ENCODE measurements around the gene TMED10. TPM values are rescaled to one million over a fixed set of nuclear protein-coding genes. Genes with fewer than 3 reads are reported as not detected.
A peak's percentile ranks its signal among the peaks of the same experiment; 100 is the strongest.
"Not testable (repeated sequence)": the region's sequence is repeated elsewhere in the genome, so short reads cannot be mapped to it uniquely, and the experiment has no call there.

Gene TMED10
- total RNA-seq, 1 donor from 2014 or later: 237 TPM

GRCh38 chr14:75134644-75135043 is 41.8 kb downstream of the TMED10 start:
- H3K36me3 Mint-ChIP-seq: peaks cover 35% of the 10 kb centered on the region
- H3K4me3 Mint-ChIP-seq: no peak overlapping the region
- no peak for DNase-seq (ENCODE audit: low spot score in 2 of 2, unreplicated experiment in 2 of 2)
- peaks cover 19% of the 10 kb centered on the region for H3K4me1 Mint-ChIP-seq
- H3K27me3 Mint-ChIP-seq (ENCODE audit: low read depth): no peaks in the 10 kb centered on the region
- TF ChIP-seq CTCF (IDR thresholded peaks at IDR 0.05; ENCODE audit: unreplicated experiment): no peak
- H3K9me3 Mint-ChIP-seq: peaks cover 6% of the 10 kb centered on the region
- peak overlapping the region; percentile 11 for H3K27ac Mint-ChIP-seq

- Mint-ChIP-seq H3K27me3 (ENCODE audit: low read depth) (no peaks in the 10 kb centered on the region), H3K27ac (peak overlapping the region; percentile 62), H3K9me3 (peaks cover 6% of the 10 kb centered on the region), H3K4me1 (peaks cover 16% of the 10 kb centered on the region), H3K4me3 (no peak overlapping the region), H3K36me3 (peaks cover 34% of the 10 kb centered on the region)
- no peak for TF ChIP-seq CTCF (IDR thresholded peaks at IDR 0.05; ENCODE audit: unreplicated experiment)
- DNase-seq (ENCODE audit: low spot score in 2 of 2, unreplicated experiment in 2 of 2): no peak
Measured at GRCh38 chr14:75133597-75133996, 42.8 kb downstream of the TMED10 start.

GRCh38 chr14:75132382-75133086 is 43.9 kb downstream of the TMED10 start:
- peaks cover 6% of the 10 kb centered on the region for H3K9me3 Mint-ChIP-seq
- no peak for DNase-seq (ENCODE audit: low spot score in 2 of 2, unreplicated experiment in 2 of 2)
- no peaks in the 10 kb centered on the region for H3K27me3 Mint-ChIP-seq (ENCODE audit: low read depth)
- peak; percentile 72 for TF ChIP-seq CTCF (IDR thresholded peaks at IDR 0.05; ENCODE audit: unreplicated experiment)
- H3K27ac Mint-ChIP-seq: peak overlapping the region; percentile 70
- H3K4me3 Mint-ChIP-seq: no peak overlapping the region
- peaks cover 17% of the 10 kb centered on the region for H3K4me1 Mint-ChIP-seq
- H3K36me3 Mint-ChIP-seq: peaks cover 32% of the 10 kb centered on the region

- Mint-ChIP-seq H3K36me3 (peaks cover 7% of the 10 kb centered on the region), H3K4me1 (peaks cover 35% of the 10 kb centered on the region), H3K27ac (no peak overlapping the region), H3K4me3 (peak overlapping the region; percentile 40), H3K9me3 (no peaks in the 10 kb centered on the region), H3K27me3 (ENCODE audit: low read depth) (no peaks in the 10 kb centered on the region)
- no peak for DNase-seq (ENCODE audit: low spot score in 2 of 2, unreplicated experiment in 2 of 2)
- TF ChIP-seq CTCF (IDR thresholded peaks at IDR 0.05; ENCODE audit: unreplicated experiment): no peak
Measured at GRCh38 chr14:75128596-75128990, 47.8 kb downstream of the TMED10 start.

- no peaks in the 10 kb centered on the region for H3K27me3 Mint-ChIP-seq (ENCODE audit: low read depth)
- H3K36me3 Mint-ChIP-seq: peaks cover 4% of the 10 kb centered on the region
- peak overlapping the region; percentile 89 for H3K4me3 Mint-ChIP-seq
- H3K4me1 Mint-ChIP-seq: peaks cover 35% of the 10 kb centered on the region
- H3K27ac Mint-ChIP-seq: peak overlapping the region; percentile 93
- TF ChIP-seq CTCF (IDR thresholded peaks at IDR 0.05; ENCODE audit: unreplicated experiment): no peak
- DNase-seq (ENCODE audit: low spot score in 2 of 2, unreplicated experiment in 2 of 2): no peak
- H3K9me3 Mint-ChIP-seq: no peaks in the 10 kb centered on the region
Measured at GRCh38 chr14:75127903-75128595, 48.4 kb downstream of the TMED10 start.

- Mint-ChIP-seq H3K27ac (peak overlapping the region; percentile 98), H3K4me3 (peak overlapping the region; percentile 89), H3K4me1 (peaks cover 32% of the 10 kb centered on the region)
- H3K27me3 Mint-ChIP-seq (ENCODE audit: low read depth); DNase-seq (ENCODE audit: low spot score in 2 of 2, unreplicated experiment in 2 of 2); H3K9me3 Mint-ChIP-seq; H3K36me3 Mint-ChIP-seq: not testable (repeated sequence)
Measured at GRCh38 chr14:75127474-75127820, 49.0 kb downstream of the TMED10 start.
